ENCODE results near the gene SMARCC1.

SMARCC1 gene

GRCh38 chr3:47607335-47607734 lies 174.4 kb downstream of the SMARCC1 start (continued):
- TF ChIP-seq ZNF280C (tag by site-specific recombination; IDR thresholded peaks at IDR 0.05) (no peak), REPIN1 (tag by site-specific recombination; IDR thresholded peaks at IDR 0.05; ENCODE audit: low read depth) (no peak)

GRCh38 chr3:47606165-47606564 lies 175.5 kb downstream of the SMARCC1 start:
- ChIA-PET CTCF (interaction anchor here (0.6 to 0.8 kb wide), 3 partner anchors 33 to 634 kb away, joined by 3 to 4 read pairs (median 3); no protein-coding TSS in a partner anchor), POLR2A (no interaction called here)
- TF ChIP-seq ZNF529 (tag by site-specific recombination; IDR thresholded peaks at IDR 0.05; ENCODE audit: insufficient replicate concordance) (no peak), WT1 (tag by site-specific recombination; IDR thresholded peaks at IDR 0.05) (no peak), YY1 (tag by site-specific recombination; IDR thresholded peaks at IDR 0.05) (no peak), ZNF148 (tag by site-specific recombination; IDR thresholded peaks at IDR 0.05; ENCODE audit: borderline replicate concordance) (no peak), HOXD13 (CRISPR knock-in tag; IDR thresholded peaks at IDR 0.05; ENCODE audit: borderline replicate concordance) (no peak), ZNF221 (tag by site-specific recombination; IDR thresholded peaks at IDR 0.05; ENCODE audit: borderline replicate concordance) (no peak), SCRT1 (tag by site-specific recombination; IDR thresholded peaks at IDR 0.05; ENCODE audit: borderline replicate concordance) (no peak), ZNF658 (tag by site-specific recombination; IDR thresholded peaks at IDR 0.05) (no peak), ZNF571 (tag by site-specific recombination; IDR thresholded peaks at IDR 0.05) (no peak), ZNF202 (tag by site-specific recombination; IDR thresholded peaks at IDR 0.05; ENCODE audit: borderline replicate concordance) (no peak), REST (tag by site-specific recombination; IDR thresholded peaks at IDR 0.05) (no peak), OSR2 (tag by site-specific recombination; IDR thresholded peaks at IDR 0.05) (no peak), ZNF776 (tag by site-specific recombination; IDR thresholded peaks at IDR 0.05; ENCODE audit: borderline replicate concordance) (no peak), ZBTB8A (tag by site-specific recombination; IDR thresholded peaks at IDR 0.05) (no peak)
- H3K4me1 ChIP-seq (ENCODE audit: control insufficient read depth, insufficient read depth, low read length): no peaks in the 10 kb centered on the region; the same call in 1 of the 2 replicates
- no peak overlapping the region for H3K4me3 ChIP-seq (ENCODE audit: low read depth, low read length)
- H3K36me3 ChIP-seq (ENCODE audit: control insufficient read depth in 2 of 2, insufficient read depth in 1 of 2, low read length in 2 of 2): peaks cover 5 to 85% of the 10 kb centered on the region in 2 experiments; a peak in 2 of 3 replicates
- H3K9me3 ChIP-seq (ENCODE audit: control insufficient read depth, insufficient read depth, low read depth, low read length): no peaks in the 10 kb centered on the region
- H3K27ac ChIP-seq (ENCODE audit: extremely low read depth, low read depth, low read length): no peak overlapping the region
